GM12875 (cell line): ENCODE measurements around the gene TXLNB.

Experiments
- H3K4me3 ChIP-seq: one replicate; pipeline ENCODE4 v1.5.1; 2011; ENCODE audit warnings: low read depth, low read length, control low read depth
- TF ChIP-seq, protein P1 (sequence below): IDR thresholded peaks from 2 replicates; pipeline ENCODE4 v1.5.1; 2011; ENCODE audit warnings: low read depth, mild to moderate bottlenecking, control low read depth, inconsistent platforms, low read length, moderate library complexity, borderline replicate concordance; ENCODE audit not compliant: insufficient read depth

TXLNB gene

DNA sequence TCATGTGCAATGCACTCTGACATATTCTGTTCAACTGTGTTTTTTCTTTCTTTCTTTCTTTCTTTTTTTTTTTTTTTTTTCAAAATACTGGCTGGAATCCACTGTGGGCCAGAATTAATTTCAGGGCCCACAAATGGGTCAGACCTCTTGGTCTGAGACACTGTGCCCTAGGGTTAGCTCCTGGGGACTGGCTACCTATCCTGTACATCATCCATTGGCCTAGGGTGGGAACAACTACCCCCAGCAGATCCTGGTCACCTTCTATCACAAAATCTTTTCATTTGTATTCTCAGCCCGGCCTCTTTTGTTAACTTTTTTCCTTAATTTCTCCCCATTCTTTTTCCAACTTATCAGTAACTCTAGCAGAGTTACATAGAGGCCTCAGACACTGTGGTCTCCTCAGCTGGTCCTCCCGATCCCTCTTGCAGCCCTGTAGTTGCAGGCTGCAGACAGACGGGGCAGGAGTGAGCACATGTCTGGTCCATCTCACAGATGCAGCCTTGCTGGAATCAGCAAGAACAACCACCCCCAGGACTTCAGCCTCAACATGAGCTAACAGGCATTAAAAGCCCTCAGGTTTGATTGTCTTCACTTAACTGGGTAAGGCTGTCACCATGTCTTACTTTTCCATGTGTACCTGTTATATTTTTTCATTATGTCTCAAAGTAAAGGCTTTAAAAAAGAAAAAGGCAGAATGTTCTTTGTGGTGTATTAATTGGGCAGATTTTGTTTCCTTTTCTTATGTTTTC, 41.3 kb downstream of the TXLNB start:
- TF ChIP-seq, protein P1, sequence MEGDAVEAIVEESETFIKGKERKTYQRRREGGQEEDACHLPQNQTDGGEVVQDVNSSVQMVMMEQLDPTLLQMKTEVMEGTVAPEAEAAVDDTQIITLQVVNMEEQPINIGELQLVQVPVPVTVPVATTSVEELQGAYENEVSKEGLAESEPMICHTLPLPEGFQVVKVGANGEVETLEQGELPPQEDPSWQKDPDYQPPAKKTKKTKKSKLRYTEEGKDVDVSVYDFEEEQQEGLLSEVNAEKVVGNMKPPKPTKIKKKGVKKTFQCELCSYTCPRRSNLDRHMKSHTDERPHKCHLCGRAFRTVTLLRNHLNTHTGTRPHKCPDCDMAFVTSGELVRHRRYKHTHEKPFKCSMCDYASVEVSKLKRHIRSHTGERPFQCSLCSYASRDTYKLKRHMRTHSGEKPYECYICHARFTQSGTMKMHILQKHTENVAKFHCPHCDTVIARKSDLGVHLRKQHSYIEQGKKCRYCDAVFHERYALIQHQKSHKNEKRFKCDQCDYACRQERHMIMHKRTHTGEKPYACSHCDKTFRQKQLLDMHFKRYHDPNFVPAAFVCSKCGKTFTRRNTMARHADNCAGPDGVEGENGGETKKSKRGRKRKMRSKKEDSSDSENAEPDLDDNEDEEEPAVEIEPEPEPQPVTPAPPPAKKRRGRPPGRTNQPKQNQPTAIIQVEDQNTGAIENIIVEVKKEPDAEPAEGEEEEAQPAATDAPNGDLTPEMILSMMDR: peak; percentile 75
- no peak overlapping the region for H3K4me3 ChIP-seq

- no peak overlapping the region for H3K4me3 ChIP-seq
- TF ChIP-seq, protein P1: no peak
These were observed 42.4 kb downstream of the TXLNB start for GRCh38 chr6:139249395-139249794.

DNA sequence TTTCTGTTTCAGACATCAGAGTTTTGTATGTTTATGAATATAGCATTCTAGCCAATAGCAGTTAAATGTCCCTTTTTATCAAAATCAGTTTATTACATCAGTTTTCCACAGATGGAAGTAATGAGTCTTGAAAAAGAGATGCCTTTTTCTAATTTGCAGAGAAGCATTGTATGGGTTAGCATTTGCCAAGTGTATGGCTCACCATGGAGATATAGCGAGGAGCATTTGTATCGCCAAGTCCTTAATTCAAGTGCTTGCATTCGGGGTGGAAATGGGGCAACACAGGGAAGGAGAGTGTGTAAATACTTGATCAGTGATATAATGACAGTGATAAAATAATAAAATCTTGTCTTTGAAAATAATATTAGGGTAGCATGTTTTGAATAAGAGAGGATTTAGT, 42.9 kb downstream of the TXLNB start:
- TF ChIP-seq, protein P1: no peak
- no peak overlapping the region for H3K4me3 ChIP-seq

DNA sequence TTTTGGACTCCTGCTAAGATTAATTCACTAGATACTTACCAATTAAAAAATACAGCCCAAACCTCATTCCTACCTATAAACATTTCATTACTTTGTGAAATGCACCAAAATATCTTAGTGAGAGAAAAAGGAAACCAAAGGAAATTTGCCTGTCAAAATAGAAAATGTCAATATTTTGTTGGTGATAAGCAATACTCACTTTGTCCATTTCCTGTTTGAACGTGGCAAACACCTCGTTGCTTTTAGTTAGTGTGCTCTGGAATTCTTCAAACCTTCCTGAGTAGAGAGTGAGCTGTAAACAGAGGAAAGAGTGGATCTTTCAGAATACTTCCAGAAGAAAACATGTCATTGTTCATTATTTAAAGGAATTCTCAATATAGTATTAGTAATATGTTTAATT, 44.2 kb downstream of the TXLNB start:
- TF ChIP-seq, protein P1: no peak
- H3K4me3 ChIP-seq: no peak overlapping the region

DNA sequence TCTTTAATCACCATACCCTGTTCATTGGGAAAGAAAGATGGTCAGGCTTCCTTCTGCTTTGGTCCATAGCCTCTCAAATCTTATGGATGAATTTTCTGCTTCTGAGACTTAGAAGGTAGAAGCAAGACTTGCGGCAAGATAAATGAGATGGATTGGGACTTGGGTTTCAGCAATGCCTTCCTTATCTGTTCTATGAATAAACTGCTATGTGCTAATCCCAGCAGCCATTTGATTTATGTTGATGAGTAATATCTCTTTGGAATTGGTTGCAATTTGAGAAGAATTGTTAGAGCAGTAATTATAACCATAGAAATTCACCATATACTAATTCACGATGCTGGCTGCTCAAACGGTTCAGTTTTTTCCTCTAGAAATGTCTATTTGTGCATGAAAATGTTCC, 48.3 kb downstream of the TXLNB start:
- TF ChIP-seq, protein P1: no peak
- H3K4me3 ChIP-seq: no peak overlapping the region

- TF ChIP-seq, protein P1: no peak
- no peak overlapping the region for H3K4me3 ChIP-seq
These were observed 49.1 kb downstream of the TXLNB start for GRCh38 chr6:139242457-139243240.
